Esophagus squamous epithelium (tissue), 5 donors: Measurements from ENCODE around the gene RGS12. TPM values are rescaled to one million over a fixed set of nuclear protein-coding genes. Genes with fewer than 3 reads are reported as not detected.

Experiments
- DNase-seq: peaks from one replicate; lab custom pipeline; 2025; lab: John Stamatoyannopoulos, UW
- H3K27ac ChIP-seq, 4 donors: fragments of 200-600 bp; sonication (generic); one replicate each; pipeline ENCODE4 v1.5.1; 2016 to 2019; ENCODE audit warnings: mild to moderate bottlenecking in 1 of 4
- H3K27me3 ChIP-seq, 4 donors: fragments of 200-600 bp; sonication (generic); 1 replicate in 3 of 4; 2 replicates in 1 of 4; pipeline versions ENCODE4 v1.5.1 to v1.6.0; 2017 to 2021; ENCODE audit warnings: antibody characterized with exemption in 1 of 4
- H3K36me3 ChIP-seq, 3 donors: fragments of 200-600 bp; sonication (generic); one replicate each; pipeline ENCODE4 v1.5.1; 2016 to 2019
- H3K4me1 ChIP-seq, 3 donors: fragments of 200-600 bp; sonication (generic); one replicate each; pipeline ENCODE4 v1.5.1; 2017 to 2019
- H3K4me3 ChIP-seq, 4 donors: fragments of 200-600 bp; sonication (generic); 1 replicate in 3 of 4; 2 replicates in 1 of 4; pipeline ENCODE4 v1.5.1; 2016 to 2019; ENCODE audit warnings: mild to moderate bottlenecking in 2 of 4, moderate library complexity in 1 of 4
- H3K9me3 ChIP-seq, 3 donors: fragments of 200-600 bp; sonication (generic); one replicate each; pipeline ENCODE4 v1.5.1; 2016 to 2019
- CTCF ChIP-seq, 6 experiments: fragments of 450-650 bp in 4 of 6; fragments of 200-600 bp in 2 of 6; sonication (generic) in 2 of 6; IDR thresholded peaks; one replicate each; pipeline ENCODE4 v1.5.1; 2016 to 2019; ENCODE audit warnings: antibody characterized with exemption in 6 of 6, mild to moderate bottlenecking in 4 of 6, moderate library complexity in 4 of 6
- POLR2A ChIP-seq, 4 donors: fragments of 450-650 bp; IDR thresholded peaks; one replicate each; pipeline ENCODE4 v1.6.1; 2017; ENCODE audit warnings: antibody characterized with exemption in 4 of 4, mild to moderate bottlenecking in 4 of 4, moderate library complexity in 3 of 4
- WGBS, 2 donors: methylation state at CpG; one replicate each; pipeline ENCODE4 v1.1.5; 2018; 5-methylcytosine and 5-hydroxymethylcytosine counted together
- intact Hi-C: fragments of 100-400 bp; cut with DNase I; formaldehyde crosslinking; loops from one replicate; pipeline ENCODE4 v1.15.0; 2022
- total RNA-seq, 4 donors: library from RNA; depleted of rRNA; stranded (reverse); fragments of >200 nt; gene quantifications; one replicate each; pipeline ENCODE4 v1.1.0, GENCODE V29; 2016
- donor health status: DM: yes; HTN: yes; CAD: no.

Gene RGS12
- total RNA-seq, 4 donors from 2014 or later, result 39.0 to 74.7 (median 69.9) TPM

GRCh38 chr4:3257556-3258482, 35.0 kb upstream of the RGS12 start:
- H3K27ac ChIP-seq, result peak overlapping the region in 1 of 4 donors; percentile 36
- no peak for DNase-seq
- TF ChIP-seq POLR2A (IDR thresholded peaks at IDR 0.05) (no peak), CTCF (IDR thresholded peaks at IDR 0.05) (no peak)
- no peak overlapping the region for H3K4me3 ChIP-seq
- intact Hi-C loops, result no loop called here
- peaks cover 0 to 17% (median 0%) of the 10 kb centered on the region in 3 donors for H3K36me3 ChIP-seq
- H3K9me3 ChIP-seq, result no peaks in the 10 kb centered on the region
- H3K4me1 ChIP-seq, result peaks cover 0 to 21% (median 0%) of the 10 kb centered on the region in 3 donors
- H3K27me3 ChIP-seq, result no peaks in the 10 kb centered on the region
- WGBS, 2 donors, result 77 to 80% methylated on average over 4 to 23 of the region's 29 CpGs

- intact Hi-C loops, result no loop called here
- Histone ChIP-seq H3K9me3 (no peaks in the 10 kb centered on the region), H3K27ac (no peak overlapping the region), H3K36me3 (no peaks in the 10 kb centered on the region), H3K27me3 (no peaks in the 10 kb centered on the region), H3K4me3 (no peak overlapping the region), H3K4me1 (peaks cover 0 to 14% (median 0%) of the 10 kb centered on the region in 3 donors)
- 76 to 90% methylated on average over 6 to 21 of the region's 35 CpGs for WGBS, 2 donors
- TF ChIP-seq CTCF (IDR thresholded peaks at IDR 0.05), result no peak
- no peak for TF ChIP-seq POLR2A (IDR thresholded peaks at IDR 0.05)
- DNase-seq, result no peak
Observed at GRCh38 chr4:3261411-3262207, 31.2 kb upstream of the RGS12 start.

- intact Hi-C loops, result no loop called here
- no peak for DNase-seq
- H3K36me3 ChIP-seq, result no peaks in the 10 kb centered on the region
- H3K9me3 ChIP-seq, result no peaks in the 10 kb centered on the region
- 83 to 87% methylated on average over 5 to 19 of the region's 23 CpGs for WGBS, 2 donors
- TF ChIP-seq POLR2A (IDR thresholded peaks at IDR 0.05), result no peak
- no peak for TF ChIP-seq CTCF (IDR thresholded peaks at IDR 0.05)
- H3K4me3 ChIP-seq, result no peak overlapping the region
- H3K27me3 ChIP-seq, result peaks cover 0 to under 1% (median 0%) of the 10 kb centered on the region in 4 donors
- peaks cover 0 to 6% (median 0%) of the 10 kb centered on the region in 3 donors for H3K4me1 ChIP-seq
- H3K27ac ChIP-seq, result no peak overlapping the region
Observed at GRCh38 chr4:3262208-3263052, 30.4 kb upstream of the RGS12 start.

GRCh38 chr4:3263053-3263875, 29.6 kb upstream of the RGS12 start:
- no peak for TF ChIP-seq POLR2A (IDR thresholded peaks at IDR 0.05)
- no peak for TF ChIP-seq CTCF (IDR thresholded peaks at IDR 0.05)
- no peak for DNase-seq
- Histone ChIP-seq H3K4me3 (no peak overlapping the region), H3K27ac (no peak overlapping the region), H3K36me3 (no peaks in the 10 kb centered on the region), H3K9me3 (no peaks in the 10 kb centered on the region), H3K4me1 (no peaks in the 10 kb centered on the region), H3K27me3 (peaks cover 0 to 4% (median 0%) of the 10 kb centered on the region in 4 donors)
- WGBS, 2 donors, result 70 to 80% methylated on average over 23 to 25 of the region's 28 CpGs
- intact Hi-C loops, result no loop called here
